Lung (tissue), 12 donors: ENCODE measurements around the gene CORO2A. TPM values are rescaled to one million over a fixed set of nuclear protein-coding genes. Genes with fewer than 3 reads are reported as not detected.
A peak's percentile ranks its signal among the peaks of the same experiment; 100 is the strongest.

Experiments used
- ATAC-seq: fragments of 200-7000 bp; cut with Tn5 transposase; one replicate; pipeline ENCODE4 v1.9.1; 2020; ENCODE audit warnings: moderate number of reproducible peaks; ENCODE audit not compliant: insufficient read depth, low FRiP score
- DNase-seq, 3 donors: peaks; one replicate each; pipeline ENCODE4 v3.0.0-alpha.2; 2013 to 2017
- H3K27ac ChIP-seq, 2 donors: one replicate each; pipeline ENCODE4 v1.5.1; 2013; ENCODE audit warnings: mild to moderate bottlenecking in 2 of 2, moderate library complexity in 2 of 2, control low read depth in 1 of 2, inconsistent platforms in 1 of 2, low read depth in 1 of 2, low read length in 1 of 2
- H3K27me3 ChIP-seq, 3 donors: one replicate each; pipeline ENCODE4 v1.5.1; 2013; ENCODE audit warnings: low read length in 2 of 3; ENCODE audit not compliant: control insufficient read depth in 3 of 3, insufficient read depth in 3 of 3
- H3K36me3 ChIP-seq, 4 donors: one replicate each; pipeline ENCODE4 v1.5.1; 2013; ENCODE audit warnings: low read length in 4 of 4, mild to moderate bottlenecking in 1 of 4, moderate library complexity in 1 of 4; ENCODE audit not compliant: control insufficient read depth in 4 of 4, insufficient read depth in 4 of 4
- H3K4me1 ChIP-seq, 5 donors: one replicate each; pipeline ENCODE4 v1.5.1; 2013; ENCODE audit warnings: low read length in 5 of 5, mild to moderate bottlenecking in 2 of 5, moderate library complexity in 1 of 5; ENCODE audit not compliant: control insufficient read depth in 5 of 5, insufficient read depth in 5 of 5
- H3K4me3 ChIP-seq: one replicate; pipeline ENCODE4 v1.5.1; 2013; ENCODE audit warnings: mild to moderate bottlenecking, control low read depth, moderate library complexity
- H3K9ac ChIP-seq, 2 donors: one replicate each; pipeline ENCODE4 v1.5.1; 2013; ENCODE audit warnings: low read length in 2 of 2, control low read depth in 1 of 2; ENCODE audit not compliant: insufficient read depth in 1 of 2
- H3K9me3 ChIP-seq, 4 donors: one replicate each; pipeline ENCODE4 v1.5.1; 2013; ENCODE audit warnings: low read length in 3 of 4, mild to moderate bottlenecking in 1 of 4, moderate library complexity in 1 of 4; ENCODE audit not compliant: control insufficient read depth in 4 of 4, insufficient read depth in 3 of 4
- WGBS, 2 donors: extraction: QIAGEN DNeasy Blood & Tissue Kit; methylation state at CpG; one replicate each; pipeline ENCODE4 v1.1.7; 2013; 5-methylcytosine and 5-hydroxymethylcytosine counted together
- polyA plus RNA-seq, 2 donors: library from polyadenylated mRNA; stranded (reverse); fragments of 200-250 nt; gene quantifications; one replicate each; pipeline ENCODE4 v1.2.1, GENCODE V29; 2013
- total RNA-seq, 2 donors: library from RNA; depleted of rRNA in 1 of 2; stranded (reverse); fragments of >200 nt in 1 of 2; gene quantifications; one replicate each; pipeline ENCODE4 v1.2.1, GENCODE V29; 2014 to 2021
- TF ChIP-seq, protein P1 (sequence below): IDR thresholded peaks from 2 replicates; pipeline ENCODE4 v1.5.1; 2012; ENCODE audit warnings: mild to moderate bottlenecking; ENCODE audit errors: control extremely low read depth, extremely low read depth
- donor health status: control.
- donor health status: control.
- donor health status: Bipolar disorder and iron deficiency.
- donor health status: healthy.
- donor health status: DM: yes; HTN: yes; CAD: no.

CORO2A gene
- total and polyA plus RNA-seq, 4 donors = 6.8 to 22.3 (median 14.7) TPM

GRCh38 chr9:98142925-98143481, 49.4 kb downstream of the CORO2A start:
- H3K36me3 ChIP-seq = no peaks in the 10 kb centered on the region
- TF ChIP-seq, protein P1, sequence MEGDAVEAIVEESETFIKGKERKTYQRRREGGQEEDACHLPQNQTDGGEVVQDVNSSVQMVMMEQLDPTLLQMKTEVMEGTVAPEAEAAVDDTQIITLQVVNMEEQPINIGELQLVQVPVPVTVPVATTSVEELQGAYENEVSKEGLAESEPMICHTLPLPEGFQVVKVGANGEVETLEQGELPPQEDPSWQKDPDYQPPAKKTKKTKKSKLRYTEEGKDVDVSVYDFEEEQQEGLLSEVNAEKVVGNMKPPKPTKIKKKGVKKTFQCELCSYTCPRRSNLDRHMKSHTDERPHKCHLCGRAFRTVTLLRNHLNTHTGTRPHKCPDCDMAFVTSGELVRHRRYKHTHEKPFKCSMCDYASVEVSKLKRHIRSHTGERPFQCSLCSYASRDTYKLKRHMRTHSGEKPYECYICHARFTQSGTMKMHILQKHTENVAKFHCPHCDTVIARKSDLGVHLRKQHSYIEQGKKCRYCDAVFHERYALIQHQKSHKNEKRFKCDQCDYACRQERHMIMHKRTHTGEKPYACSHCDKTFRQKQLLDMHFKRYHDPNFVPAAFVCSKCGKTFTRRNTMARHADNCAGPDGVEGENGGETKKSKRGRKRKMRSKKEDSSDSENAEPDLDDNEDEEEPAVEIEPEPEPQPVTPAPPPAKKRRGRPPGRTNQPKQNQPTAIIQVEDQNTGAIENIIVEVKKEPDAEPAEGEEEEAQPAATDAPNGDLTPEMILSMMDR = no peak
- WGBS, 2 donors = 83 to 88% methylated on average over 8 of the region's 8 CpGs
- no peak overlapping the region for H3K9ac ChIP-seq
- ATAC-seq = no peak
- H3K27ac ChIP-seq = peak overlapping the region in 1 of 2 donors; percentile 75
- H3K4me1 ChIP-seq = peaks cover 0 to 11% (median 0%) of the 10 kb centered on the region in 5 donors
- H3K9me3 ChIP-seq = no peaks in the 10 kb centered on the region
- no peak overlapping the region for H3K4me3 ChIP-seq
- DNase-seq = no peak
- no peaks in the 10 kb centered on the region for H3K27me3 ChIP-seq

DNA sequence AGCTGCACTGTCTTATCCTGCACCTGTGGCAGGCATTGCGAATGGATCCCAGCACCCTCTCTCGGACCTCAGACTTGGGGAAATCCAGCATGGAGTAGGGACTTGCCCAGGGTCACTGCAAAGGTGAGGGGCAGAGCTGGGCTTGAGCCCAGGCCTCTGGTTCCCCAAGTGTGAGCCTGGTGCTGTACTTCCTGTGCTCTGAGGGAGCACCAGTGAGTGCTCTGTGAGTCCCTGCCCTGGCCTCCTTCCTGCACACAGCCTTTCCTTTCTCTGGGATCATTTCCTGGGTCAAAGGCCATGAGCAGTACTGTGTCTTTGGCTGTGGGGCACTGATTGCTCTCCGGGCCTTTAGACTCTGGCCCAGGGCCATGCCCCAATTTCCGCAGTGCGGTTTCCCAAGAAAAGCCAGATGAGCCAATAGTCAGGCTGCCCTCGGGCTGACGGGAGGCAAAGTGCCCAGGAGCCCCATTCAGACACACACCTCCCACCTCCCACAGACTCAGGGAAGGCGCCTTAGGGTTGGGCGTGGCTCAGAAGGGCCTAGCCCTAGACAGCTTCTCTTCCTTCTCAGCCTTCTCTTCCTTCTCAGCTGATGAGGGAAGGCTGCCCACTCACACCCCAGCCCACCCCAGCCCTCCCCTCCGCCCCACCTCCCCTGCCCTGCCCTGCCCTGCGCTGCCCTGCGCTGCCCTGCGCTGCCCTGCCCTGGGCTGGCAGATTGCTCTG, 50.1 kb downstream of the CORO2A start:
- WGBS, 2 donors = 56 to 59% methylated on average over 12 to 13 of the region's 13 CpGs
- Histone ChIP-seq H3K4me3 (no peak overlapping the region), H3K27me3 (no peaks in the 10 kb centered on the region), H3K4me1 (peaks cover 0 to 11% (median 0%) of the 10 kb centered on the region in 5 donors), H3K9ac (no peak overlapping the region), H3K27ac (peak overlapping the region in 1 of 2 donors; percentile 88), H3K36me3 (no peaks in the 10 kb centered on the region), H3K9me3 (no peaks in the 10 kb centered on the region)
- TF ChIP-seq, protein P1 = no peak
- peak in 2 of 3 donors; percentile 2 to 22 for DNase-seq
- ATAC-seq = peak; percentile 81

DNA sequence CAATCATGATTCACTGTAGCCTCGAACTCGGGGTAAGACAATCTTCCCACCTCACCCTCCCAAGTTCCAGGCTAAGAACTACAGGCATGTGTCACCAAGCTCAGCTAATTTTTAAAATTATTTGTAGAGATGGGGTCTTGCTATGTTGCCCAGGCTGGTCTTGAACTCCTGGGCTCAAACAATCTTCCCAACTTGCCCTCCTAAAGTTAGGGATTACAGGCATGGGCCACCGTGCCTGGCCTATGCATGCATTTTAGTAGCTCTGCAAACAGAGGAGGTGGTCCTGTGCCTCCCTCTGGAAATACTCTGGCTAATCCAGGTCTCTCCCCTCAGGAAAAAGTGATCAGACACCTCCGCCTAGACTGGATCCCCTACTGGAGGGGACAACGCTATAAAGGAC, 51.9 kb downstream of the CORO2A start:
- no peaks in the 10 kb centered on the region for H3K36me3 ChIP-seq
- WGBS, 2 donors = 94 to 97% methylated on average over 5 of the region's 5 CpGs
- DNase-seq = no peak

More for the DNA sequence above, 51.9 kb downstream of the CORO2A start:
- H3K4me3 ChIP-seq = no peak overlapping the region
- H3K9ac ChIP-seq = no peak overlapping the region
- no peak overlapping the region for H3K27ac ChIP-seq
- no peaks in the 10 kb centered on the region for H3K9me3 ChIP-seq
- ATAC-seq = no peak
- H3K4me1 ChIP-seq = peaks cover 0 to 7% (median 0%) of the 10 kb centered on the region in 5 donors
- H3K27me3 ChIP-seq = no peaks in the 10 kb centered on the region
- TF ChIP-seq, protein P1 = no peak
